ENCODE results near the gene IRAK1BP1. TPM values are rescaled to one million over a fixed set of nuclear protein-coding genes. Genes with fewer than 3 reads are reported as not detected.
A peak's percentile ranks its signal among the peaks of the same experiment; 100 is the strongest.

Gene IRAK1BP1
- total and polyA plus RNA-seq, 4 donors: 1.5 to 18.9 (median 5.1) TPM

GRCh38 chr6:78936515-78936914 is 69.2 kb downstream of the IRAK1BP1 start:
- Histone ChIP-seq H3K4me3 (no peak overlapping the region), H3K27ac (ENCODE audit: low read depth in 1 of 2, low read length in 1 of 2) (peak overlapping the region in 1 of 2 donors; percentile 53), H3K9me3 (ENCODE audit: control insufficient read depth in 4 of 4, insufficient read depth in 3 of 4, low read length in 3 of 4) (peaks cover 0 to 4% (median 1%) of the 10 kb centered on the region in 4 donors), H3K36me3 (ENCODE audit: control insufficient read depth in 4 of 4, insufficient read depth in 4 of 4, low read length in 4 of 4) (peaks cover 2 to 16% (median 10%) of the 10 kb centered on the region in 4 donors), H3K9ac (ENCODE audit: insufficient read depth in 1 of 2, low read length in 2 of 2) (no peak overlapping the region), H3K4me1 (ENCODE audit: control insufficient read depth in 5 of 5, insufficient read depth in 5 of 5, low read length in 5 of 5) (no peaks in the 10 kb centered on the region), H3K27me3 (ENCODE audit: control insufficient read depth in 3 of 3, insufficient read depth in 3 of 3, low read length in 2 of 3) (no peaks in the 10 kb centered on the region)
- WGBS, 2 donors: 87 to 92% methylated on average over 2 of the region's 2 CpGs
- ATAC-seq (ENCODE audit: insufficient read depth, low FRiP score) (no peak), DNase-seq (no peak)
- TF ChIP-seq, protein P1, sequence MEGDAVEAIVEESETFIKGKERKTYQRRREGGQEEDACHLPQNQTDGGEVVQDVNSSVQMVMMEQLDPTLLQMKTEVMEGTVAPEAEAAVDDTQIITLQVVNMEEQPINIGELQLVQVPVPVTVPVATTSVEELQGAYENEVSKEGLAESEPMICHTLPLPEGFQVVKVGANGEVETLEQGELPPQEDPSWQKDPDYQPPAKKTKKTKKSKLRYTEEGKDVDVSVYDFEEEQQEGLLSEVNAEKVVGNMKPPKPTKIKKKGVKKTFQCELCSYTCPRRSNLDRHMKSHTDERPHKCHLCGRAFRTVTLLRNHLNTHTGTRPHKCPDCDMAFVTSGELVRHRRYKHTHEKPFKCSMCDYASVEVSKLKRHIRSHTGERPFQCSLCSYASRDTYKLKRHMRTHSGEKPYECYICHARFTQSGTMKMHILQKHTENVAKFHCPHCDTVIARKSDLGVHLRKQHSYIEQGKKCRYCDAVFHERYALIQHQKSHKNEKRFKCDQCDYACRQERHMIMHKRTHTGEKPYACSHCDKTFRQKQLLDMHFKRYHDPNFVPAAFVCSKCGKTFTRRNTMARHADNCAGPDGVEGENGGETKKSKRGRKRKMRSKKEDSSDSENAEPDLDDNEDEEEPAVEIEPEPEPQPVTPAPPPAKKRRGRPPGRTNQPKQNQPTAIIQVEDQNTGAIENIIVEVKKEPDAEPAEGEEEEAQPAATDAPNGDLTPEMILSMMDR (IDR thresholded peaks at IDR 0.05; ENCODE audit: control extremely low read depth, extremely low read depth): no peak

- no peaks in the 10 kb centered on the region for H3K4me1 ChIP-seq (ENCODE audit: control insufficient read depth in 5 of 5, insufficient read depth in 5 of 5, low read length in 5 of 5)
- ATAC-seq (ENCODE audit: insufficient read depth, low FRiP score): no peak
- no peak overlapping the region for H3K4me3 ChIP-seq
- no peaks in the 10 kb centered on the region for H3K27me3 ChIP-seq (ENCODE audit: control insufficient read depth in 3 of 3, insufficient read depth in 3 of 3, low read length in 2 of 3)
- H3K27ac ChIP-seq (ENCODE audit: low read depth in 1 of 2, low read length in 1 of 2): no peak overlapping the region
- no peak overlapping the region for H3K9ac ChIP-seq (ENCODE audit: insufficient read depth in 1 of 2, low read length in 2 of 2)
- peaks cover 8 to 59% (median 33%) of the 10 kb centered on the region in 4 donors for H3K36me3 ChIP-seq (ENCODE audit: control insufficient read depth in 4 of 4, insufficient read depth in 4 of 4, low read length in 4 of 4)
- no peaks in the 10 kb centered on the region for H3K9me3 ChIP-seq (ENCODE audit: control insufficient read depth in 4 of 4, insufficient read depth in 3 of 4, low read length in 3 of 4)
- TF ChIP-seq, protein P1 (IDR thresholded peaks at IDR 0.05; ENCODE audit: control extremely low read depth, extremely low read depth): no peak
- no peak for DNase-seq
- WGBS, 2 donors: 93 to 100% methylated on average over 1 of the region's 1 CpG
Measured at GRCh38 chr6:78942446-78942845, 75.1 kb downstream of the IRAK1BP1 start.

DNA sequence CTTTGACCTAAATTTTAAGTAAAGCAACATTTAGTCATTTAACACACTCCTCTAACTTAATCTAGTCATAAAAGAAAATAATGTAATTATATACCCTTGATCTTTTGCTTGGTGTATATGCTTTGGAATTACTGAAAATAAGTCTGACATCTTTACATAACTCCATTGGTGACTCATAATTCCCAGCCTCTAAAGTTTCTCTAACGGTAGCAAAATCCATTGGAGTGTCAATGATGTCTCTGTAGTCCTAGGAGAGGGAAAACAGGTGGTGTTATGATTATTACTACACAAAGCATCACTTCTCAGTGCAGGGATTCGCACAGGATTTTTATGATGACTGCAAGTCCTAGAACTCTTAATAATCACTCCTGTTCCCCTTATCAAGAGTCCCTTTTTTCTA is 80.2 kb downstream of the IRAK1BP1 start:
- Histone ChIP-seq H3K4me3 (no peak overlapping the region), H3K36me3 (ENCODE audit: control insufficient read depth in 4 of 4, insufficient read depth in 4 of 4, low read length in 4 of 4) (peaks cover 10 to 76% (median 44%) of the 10 kb centered on the region in 4 donors), H3K27ac (ENCODE audit: low read depth in 1 of 2, low read length in 1 of 2) (no peak overlapping the region), H3K4me1 (ENCODE audit: control insufficient read depth in 5 of 5, insufficient read depth in 5 of 5, low read length in 5 of 5) (no peaks in the 10 kb centered on the region), H3K9ac (ENCODE audit: insufficient read depth in 1 of 2, low read length in 2 of 2) (no peak overlapping the region), H3K9me3 (ENCODE audit: control insufficient read depth in 4 of 4, insufficient read depth in 3 of 4, low read length in 3 of 4) (peaks cover 0 to 10% (median 8%) of the 10 kb centered on the region in 4 donors), H3K27me3 (ENCODE audit: control insufficient read depth in 3 of 3, insufficient read depth in 3 of 3, low read length in 2 of 3) (no peaks in the 10 kb centered on the region)
- TF ChIP-seq, protein P1 (IDR thresholded peaks at IDR 0.05; ENCODE audit: control extremely low read depth, extremely low read depth): no peak
- DNase-seq (no peak), ATAC-seq (ENCODE audit: insufficient read depth, low FRiP score) (no peak)
- WGBS, 2 donors: 90 to 98% methylated on average over 2 of the region's 2 CpGs

DNA sequence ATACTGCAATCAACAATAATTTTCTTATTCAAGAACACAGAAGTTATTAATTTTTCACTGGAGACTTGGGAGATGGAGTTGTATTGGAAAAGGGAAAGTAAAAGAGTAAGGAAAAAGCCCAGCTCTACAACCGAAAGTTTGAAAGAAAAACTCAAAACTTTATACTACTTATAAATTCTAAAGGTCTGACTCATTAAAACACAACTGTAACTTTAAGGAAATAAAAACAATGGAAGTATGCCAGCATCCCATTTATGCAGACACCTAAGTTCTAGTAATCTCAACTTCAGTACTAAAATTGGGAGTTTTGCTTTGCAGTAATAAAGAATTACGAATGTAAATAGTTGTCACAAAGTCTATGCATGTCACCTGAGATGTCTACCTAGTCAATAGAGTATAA is 80.6 kb downstream of the IRAK1BP1 start:
- ATAC-seq (ENCODE audit: insufficient read depth, low FRiP score): no peak
- no peak overlapping the region for H3K27ac ChIP-seq (ENCODE audit: low read depth in 1 of 2, low read length in 1 of 2)
- H3K4me1 ChIP-seq (ENCODE audit: control insufficient read depth in 5 of 5, insufficient read depth in 5 of 5, low read length in 5 of 5): no peaks in the 10 kb centered on the region
- H3K27me3 ChIP-seq (ENCODE audit: control insufficient read depth in 3 of 3, insufficient read depth in 3 of 3, low read length in 2 of 3): no peaks in the 10 kb centered on the region
- H3K9ac ChIP-seq (ENCODE audit: insufficient read depth in 1 of 2, low read length in 2 of 2): no peak overlapping the region
- no peak for DNase-seq
- H3K36me3 ChIP-seq (ENCODE audit: control insufficient read depth in 4 of 4, insufficient read depth in 4 of 4, low read length in 4 of 4): peaks cover 10 to 80% (median 44%) of the 10 kb centered on the region in 4 donors
- H3K9me3 ChIP-seq (ENCODE audit: control insufficient read depth in 4 of 4, insufficient read depth in 3 of 4, low read length in 3 of 4): peaks cover 0 to 10% (median 8%) of the 10 kb centered on the region in 4 donors
- TF ChIP-seq, protein P1 (IDR thresholded peaks at IDR 0.05; ENCODE audit: control extremely low read depth, extremely low read depth): no peak
- no peak overlapping the region for H3K4me3 ChIP-seq
- WGBS, 2 donors: 93 to 98% methylated on average over 2 of the region's 2 CpGs

Measured in lung (tissue), 12 donors.